HG03095 (cell line): Measurements from ENCODE around the gene LAPTM5.
"Not testable (repeated sequence)": the region's sequence is repeated elsewhere in the genome, so short reads cannot be mapped to it uniquely, and the experiment has no call there.

ENCODE experiments used
- ATAC-seq: cut with Tn5 transposase; IDR thresholded peaks from one replicate; pipeline ENCODE4 v1.9.1; 2021; ENCODE audit warnings: moderate library complexity; ENCODE audit not compliant: unreplicated experiment

The LAPTM5 gene

DNA sequence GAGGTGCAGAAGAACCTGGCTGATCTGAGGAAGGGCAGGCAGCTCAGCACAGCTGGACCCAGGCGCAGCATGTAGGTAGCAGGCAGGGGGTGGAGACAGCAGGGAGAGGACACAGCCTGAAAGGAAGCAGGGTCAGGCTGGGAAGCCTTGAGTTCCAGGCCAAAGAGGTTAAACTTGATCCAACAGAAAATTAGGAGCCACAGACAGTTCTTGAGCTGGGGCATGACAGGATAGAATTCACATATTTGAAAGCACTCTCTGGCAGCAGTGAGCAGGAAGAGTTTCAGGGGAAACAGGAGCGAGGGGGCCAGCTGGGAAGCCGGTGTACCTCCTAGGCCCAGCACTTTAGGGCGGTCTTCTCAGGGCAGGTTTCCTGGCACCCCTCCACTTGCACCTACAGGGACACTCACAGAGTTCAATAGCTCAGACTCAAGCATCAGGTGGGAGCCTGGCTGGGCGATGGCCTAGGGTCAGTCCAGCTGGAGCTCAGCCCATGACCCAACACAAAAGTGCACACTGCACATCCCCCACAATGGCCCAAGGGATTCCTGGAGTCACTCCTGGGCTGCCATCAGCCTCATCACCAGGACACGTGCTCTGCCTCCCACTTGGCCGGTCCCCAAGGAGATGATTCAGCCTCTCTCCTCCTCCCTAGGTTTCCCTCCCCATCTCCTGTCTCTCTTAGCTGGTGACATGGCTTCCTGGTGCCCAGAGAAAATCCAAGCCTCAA lies 56.9 kb downstream of the LAPTM5 start:
- no peak for ATAC-seq

- no peak for ATAC-seq
Observed at GRCh38 chr1:30699762-30700161, 57.8 kb downstream of the LAPTM5 start.

DNA sequence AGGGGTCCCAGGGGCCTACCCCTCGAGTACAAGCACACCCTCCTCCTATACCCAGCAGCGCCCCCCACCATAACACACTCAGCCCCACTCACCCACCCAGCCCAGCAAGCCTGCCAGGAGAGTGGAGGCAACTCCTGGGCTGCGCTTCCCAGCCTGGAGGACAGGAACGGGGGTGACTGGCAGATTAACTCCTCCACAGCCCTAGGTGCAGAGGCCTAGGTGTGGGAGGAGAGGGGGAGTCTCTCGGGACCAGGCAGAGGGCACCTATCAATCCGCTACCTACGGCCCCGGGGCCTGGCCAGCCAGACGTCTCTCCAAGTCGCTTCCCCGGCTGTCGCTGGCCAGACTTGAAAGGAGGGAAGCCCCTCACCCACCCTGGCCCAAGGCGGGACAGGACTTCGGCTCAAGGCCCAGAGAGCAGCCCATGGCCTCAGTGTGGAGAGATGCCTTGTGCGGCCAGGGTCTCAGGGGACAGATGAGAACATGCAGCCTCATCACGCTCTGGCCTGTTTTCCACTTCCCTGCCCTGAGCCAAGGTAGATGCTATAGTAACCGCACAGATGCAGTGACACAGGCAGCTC lies 59.1 kb downstream of the LAPTM5 start:
- ATAC-seq = no peak

DNA sequence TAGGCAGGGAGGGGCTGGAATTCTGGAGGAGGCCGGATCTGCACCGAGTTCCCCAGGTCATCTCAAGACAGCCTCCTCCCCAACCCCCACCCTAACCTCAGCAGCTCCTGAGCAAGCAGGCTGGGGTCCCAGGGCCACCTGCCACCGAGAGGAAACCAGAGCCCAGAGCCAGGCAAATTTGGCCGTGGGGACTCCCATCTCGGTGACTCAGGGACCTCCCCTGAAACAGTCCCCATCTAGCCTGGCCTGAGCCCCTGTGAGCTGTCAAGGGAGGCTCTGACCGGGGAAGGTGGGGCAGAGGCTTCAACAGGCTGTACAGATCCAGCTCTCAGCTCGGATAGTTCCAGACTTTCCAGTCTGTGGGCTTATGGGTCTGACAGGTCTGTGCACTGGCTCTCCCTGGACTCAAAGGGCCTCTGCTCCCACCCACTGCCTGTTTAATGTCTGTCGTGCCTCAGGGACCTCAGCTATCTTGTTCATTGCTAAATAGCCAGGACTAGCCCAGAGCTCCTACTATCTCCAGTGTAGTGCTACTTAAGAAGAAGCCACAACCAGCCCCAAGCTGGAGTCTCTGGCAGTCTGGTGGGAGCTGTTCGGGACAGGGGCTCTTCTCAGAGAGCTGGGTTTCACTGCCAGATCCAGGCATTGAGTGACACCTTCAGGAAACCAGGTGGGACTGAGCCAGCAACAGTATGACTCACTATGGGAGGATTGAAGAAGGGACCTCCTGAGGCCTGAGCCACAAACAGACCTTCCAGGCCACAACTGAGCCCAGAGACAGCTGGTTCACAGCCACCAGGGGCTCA lies 59.8 kb downstream of the LAPTM5 start:
- ATAC-seq = no peak

- no peak for ATAC-seq
Observed at GRCh38 chr1:30696831-30697230, 60.7 kb downstream of the LAPTM5 start.

- no peak for ATAC-seq
Observed at GRCh38 chr1:30695439-30695841, 62.1 kb downstream of the LAPTM5 start.

DNA sequence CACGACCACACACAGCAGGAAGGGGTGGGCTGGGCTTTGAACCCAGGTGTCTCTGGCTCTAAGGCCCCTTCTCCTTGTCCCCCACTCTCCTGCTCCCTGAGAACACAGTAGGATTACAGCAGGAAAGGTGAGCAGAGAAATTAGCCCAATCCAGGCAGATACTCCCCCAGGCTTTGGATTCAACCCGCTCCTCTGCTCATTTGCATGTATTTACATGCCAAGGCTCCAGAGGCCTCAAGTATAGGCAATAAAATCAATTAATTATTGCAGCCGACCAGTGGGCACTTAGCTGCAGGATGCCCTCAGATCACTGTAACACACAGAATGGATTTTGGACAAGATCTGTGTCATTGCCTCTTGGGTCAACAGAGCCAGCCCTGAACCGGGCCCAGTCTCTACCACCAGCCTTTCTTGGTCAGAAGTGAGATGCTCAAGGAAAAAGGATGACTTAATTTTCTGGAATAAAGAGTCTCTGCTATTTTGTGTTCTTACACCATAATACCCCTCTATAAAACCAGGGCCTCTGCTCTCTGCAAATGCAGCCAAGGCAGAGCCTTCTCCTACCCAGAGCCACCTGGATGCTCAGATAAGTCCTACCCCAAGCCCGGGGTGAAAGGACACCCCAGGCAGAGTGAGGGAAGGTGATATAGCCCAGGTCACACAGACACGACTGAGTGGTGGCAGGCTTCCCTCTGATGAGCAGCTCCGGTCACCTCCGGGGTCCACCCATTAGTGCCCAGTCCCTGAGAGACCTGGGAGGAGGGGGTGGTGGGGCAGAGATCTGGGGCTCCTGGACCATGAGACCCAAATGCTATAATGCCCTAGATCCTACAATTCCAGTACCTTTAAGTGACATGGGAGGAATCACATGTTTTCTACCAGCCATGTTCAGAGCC lies 63.0 kb downstream of the LAPTM5 start:
- ATAC-seq = no peak

DNA sequence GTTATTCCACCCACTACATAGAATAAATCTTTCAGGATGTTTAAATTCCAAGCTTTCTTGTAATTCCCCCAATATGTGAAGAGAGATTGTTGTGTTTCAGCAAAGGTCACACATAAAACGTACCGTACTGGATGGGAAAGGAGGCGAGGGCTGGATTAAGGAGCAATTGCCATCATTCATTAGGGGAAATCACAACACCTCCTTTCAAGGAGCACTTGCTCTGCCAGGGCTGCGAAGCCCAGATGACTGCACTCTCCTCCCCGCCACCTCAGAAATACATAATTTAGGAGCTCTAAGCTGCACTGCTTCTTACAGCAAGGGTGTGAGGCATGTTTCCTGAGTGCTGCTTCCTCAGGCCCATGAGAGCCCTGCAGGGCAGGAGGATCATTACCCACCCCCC lies 63.8 kb downstream of the LAPTM5 start:
- no peak for ATAC-seq

DNA sequence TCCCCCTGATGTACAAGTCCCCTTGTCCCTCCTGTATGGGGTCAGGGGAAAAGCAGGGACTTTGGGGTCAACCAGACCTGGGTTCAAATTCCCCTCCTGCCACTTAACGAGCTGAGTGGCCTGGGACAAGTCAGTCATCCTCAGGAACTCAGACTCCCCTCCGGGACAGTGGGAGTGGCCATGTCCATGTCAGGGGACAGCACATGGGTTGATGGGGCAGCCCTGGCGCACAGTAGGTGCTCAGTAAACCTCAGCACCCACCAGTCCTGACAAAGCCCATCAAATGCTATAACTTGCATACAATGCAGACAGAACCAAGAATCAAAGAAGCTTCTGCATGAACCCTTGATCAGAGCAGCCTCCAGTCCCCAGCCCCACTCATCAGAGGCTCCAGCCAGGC lies 64.2 kb downstream of the LAPTM5 start:
- ATAC-seq = no peak

DNA sequence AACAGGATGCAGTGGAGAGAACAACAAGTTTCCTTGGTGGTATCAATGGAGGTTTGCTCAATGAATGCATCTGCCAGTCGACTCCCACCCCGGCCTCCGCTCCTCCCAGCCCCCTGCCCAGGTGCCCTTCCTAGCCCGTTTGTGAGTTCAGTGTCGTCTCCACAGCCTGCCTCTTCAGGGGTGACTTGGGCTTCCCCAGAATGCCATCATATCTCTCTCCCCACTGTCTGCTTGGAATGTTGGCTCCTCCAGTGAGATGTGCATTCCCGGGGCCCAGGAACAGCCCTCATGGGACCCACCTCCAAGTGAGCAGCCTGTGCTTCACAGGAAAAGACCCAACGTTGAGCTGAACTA lies 64.6 kb downstream of the LAPTM5 start:
- ATAC-seq = no peak

DNA sequence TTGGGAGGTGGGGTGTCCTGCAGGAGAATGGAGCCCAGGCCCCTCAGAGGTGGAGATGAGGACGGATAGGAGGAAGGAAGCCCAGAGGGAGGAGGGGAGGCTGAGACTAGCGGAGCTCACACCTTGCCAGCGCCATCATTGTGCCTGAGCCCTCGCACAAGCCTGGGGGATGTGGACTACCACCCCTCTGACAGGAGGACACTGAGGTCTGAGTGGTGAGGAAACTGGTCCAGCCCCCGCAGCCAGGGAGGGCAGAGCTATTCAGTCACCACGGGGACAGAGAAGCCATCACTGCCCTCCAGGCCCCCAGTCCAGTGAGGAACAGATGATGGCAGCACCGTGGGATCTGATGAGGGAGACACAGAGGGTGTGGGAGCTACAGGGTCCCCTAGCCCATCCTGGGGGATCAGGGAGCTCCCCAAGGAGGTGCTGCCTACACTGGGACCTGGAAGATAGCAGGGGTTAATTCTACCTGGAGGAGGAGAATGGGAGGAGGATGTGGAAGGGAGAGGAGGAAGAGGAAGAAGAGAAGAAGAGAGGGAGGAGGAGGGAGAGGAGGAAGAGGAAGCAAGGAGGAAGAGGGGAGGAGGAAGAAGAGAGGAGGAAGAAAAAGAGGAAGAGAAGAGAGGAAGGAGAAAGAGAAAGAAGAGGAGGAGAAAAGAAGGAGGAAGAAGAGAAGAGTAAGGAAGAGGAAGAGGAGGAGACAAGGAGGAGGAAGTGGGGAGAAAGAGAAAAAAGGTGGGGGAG lies 65.2 kb downstream of the LAPTM5 start:
- no peak for ATAC-seq

DNA sequence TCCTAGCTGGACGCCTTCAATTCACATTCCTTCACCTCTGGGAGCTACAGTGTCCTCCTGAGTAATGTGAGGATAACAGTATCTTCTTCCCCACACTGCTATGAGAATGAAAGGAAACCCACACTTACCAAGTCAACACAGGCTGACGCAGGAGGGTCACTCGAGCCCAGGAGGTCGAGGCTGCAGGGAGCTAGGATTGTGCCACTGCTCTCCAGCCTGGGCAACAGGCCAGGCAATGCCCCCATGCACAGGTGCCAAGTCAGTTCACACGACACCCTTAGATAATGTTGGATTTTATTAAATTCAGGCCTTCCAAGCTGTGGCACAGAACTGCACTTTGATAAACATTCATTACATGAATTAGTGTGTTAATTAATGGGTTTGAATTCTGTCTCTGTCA lies 66.1 kb downstream of the LAPTM5 start:
- ATAC-seq = no peak

DNA sequence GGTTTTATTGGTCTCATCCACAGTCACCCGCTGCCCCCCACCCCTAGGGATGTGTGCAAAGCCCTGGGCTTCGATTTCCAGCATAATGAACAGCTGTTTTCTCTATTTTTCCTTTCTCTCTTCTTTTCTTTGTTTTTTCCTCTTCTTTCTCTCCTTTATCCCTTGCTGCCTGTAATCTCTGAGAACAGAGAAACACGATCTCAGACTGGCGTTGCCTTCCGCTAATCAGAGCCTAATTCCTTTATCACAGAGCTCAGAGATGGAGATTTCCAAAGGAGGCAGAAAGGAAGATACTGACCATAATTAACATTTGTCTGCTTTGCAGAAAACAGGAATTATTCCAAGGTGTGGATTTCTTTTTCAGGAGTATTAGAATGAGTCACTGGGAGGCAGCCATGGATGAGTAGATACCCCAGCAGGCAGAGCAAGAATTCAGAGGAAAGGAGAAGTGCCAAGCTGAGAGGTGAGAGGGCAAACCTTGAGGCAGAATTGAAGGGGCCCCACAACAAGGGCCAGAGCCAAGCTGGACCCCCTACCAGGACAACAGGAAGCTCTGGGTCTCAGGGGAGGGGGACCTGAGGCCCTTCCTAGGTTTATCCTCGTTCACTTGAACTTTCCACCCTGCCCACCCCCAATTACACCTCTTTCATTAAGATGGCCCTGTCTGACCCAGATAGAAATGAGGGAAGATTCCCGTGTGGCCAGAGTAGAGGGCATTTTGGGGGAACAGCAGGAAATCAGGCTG lies 67.5 kb downstream of the LAPTM5 start:
- no peak for ATAC-seq

DNA sequence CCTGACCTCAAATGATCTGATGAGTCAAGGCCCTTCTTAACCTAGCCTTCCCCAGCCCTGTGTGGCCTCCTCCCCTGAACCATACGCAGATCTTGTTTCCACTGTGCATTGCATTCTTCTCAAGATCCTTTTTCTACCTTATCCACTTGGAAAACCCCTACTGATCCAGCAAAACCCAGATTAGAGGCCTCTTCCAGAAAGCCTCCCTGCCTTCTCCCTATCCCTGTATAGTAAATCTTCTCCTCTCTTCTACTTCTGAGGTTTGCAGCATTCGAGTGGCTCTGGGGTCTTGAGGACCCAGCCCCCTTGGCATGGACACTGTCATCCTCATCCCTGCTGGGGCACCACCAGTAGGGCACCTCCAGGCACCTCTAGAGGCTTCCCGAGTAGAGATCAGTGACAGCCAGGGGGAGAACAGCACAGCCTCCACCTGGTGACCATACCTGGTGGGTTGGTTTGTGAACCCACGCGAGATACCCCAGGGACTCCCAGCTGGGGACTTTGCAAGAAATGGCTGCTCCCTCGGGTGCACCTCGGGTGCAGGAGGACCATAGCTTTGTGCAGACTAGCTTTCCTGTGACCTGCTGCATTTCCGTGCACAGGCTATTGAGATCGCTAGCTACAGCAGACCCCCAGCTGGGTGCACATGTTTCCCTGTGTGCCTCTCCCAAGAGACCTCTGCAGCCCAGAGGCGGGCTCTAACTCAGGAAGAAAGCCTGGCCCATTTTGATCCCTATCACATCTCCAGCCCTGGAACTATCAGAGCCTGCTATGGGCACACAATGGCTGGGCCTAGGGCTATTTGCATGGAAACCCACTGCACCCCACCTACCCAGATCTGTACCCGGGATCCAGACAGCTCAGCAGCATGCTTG lies 68.4 kb downstream of the LAPTM5 start:
- no peak for ATAC-seq

DNA sequence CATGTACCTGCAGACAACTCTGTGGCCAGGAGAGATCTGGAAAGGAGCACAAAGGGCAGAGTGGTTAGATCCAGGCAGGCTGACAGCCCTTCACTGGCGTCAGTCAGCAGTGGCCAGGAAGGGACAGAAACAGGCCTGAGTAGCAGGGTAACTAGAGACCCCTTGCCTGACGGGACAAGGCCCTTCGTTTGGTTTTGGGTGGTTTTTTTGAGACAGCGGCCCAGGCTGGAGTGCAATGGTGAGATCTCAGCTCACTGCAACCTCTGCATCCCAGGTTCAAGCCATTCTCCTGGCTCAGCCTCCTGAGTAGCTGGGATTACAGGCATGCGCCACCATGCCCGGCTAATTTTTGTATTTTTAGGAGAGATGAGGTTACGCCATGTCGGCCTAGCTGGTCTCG lies 69.1 kb downstream of the LAPTM5 start:
- ATAC-seq = not testable (repeated sequence)

DNA sequence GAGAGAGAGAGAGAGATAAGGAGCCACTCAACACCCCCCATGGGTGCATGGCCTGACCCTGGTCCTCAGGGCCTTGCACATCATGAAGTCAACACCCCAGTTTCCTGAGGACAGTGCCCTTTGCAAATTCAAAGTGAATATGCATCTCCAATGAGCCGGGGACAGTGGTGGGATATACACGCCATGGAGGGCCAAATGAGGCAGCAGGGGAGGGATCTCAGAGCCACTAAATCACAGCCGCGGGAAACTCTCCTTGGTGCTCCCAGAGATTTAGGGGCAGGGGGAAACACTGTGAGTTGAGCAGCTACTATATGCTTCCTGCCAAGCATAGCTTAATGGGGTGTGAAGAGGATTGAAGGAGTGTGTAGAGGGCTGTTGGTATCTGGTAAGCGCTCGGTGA lies 69.7 kb downstream of the LAPTM5 start:
- ATAC-seq = no peak

DNA sequence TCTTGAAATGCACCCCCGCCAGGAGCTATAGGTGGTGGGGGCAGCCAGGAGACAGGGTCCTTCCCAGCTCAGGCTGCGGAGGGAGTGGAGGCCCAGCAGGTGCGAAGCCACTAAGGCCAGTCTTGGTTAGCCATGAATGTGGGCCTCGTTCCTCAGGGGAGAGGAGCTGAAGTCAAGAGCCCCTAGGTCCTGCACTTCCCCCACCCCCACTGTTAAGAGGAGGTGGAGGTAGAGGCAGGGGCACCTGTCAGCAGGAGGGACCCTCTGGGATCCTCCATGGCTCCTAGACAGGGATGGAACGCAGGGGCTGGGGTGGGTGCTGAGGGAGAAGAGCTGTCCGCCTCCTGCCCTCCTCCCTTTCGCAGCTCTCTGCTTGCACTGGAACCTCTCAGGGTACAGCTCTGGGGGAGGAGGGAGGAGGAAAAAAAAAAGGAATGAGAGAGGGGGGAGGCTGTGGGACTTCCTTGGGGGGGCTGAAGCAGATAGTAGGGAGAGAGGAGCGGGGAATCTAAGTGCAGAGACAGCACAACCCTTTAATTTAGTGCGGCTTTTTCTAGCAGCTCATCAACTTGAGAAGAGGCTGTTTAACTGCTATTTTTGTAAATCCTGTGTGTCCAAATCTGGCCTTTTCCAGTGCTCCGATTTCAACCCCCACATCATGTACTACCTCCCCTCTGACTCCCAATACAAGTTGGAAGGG lies 71.2 kb downstream of the LAPTM5 start:
- no peak for ATAC-seq

DNA sequence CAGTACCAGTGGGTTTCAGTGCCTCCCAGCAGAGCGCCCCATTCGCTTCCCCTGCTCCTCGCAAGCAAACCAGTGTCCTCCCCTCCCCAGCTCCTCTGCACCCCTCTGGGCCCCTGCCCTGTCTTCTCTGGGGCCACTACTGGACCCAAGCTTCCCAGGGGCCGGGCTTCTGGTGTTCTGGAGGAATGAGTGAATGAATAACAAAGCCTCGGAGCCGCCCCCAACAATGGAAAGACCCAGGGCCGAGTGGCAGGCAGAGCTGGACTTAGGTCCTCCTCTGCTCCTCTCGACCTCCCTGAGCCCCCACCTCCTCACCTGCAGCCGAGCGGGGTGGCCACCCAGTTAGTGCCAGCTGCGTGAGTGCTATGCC lies 71.8 kb downstream of the LAPTM5 start:
- ATAC-seq = no peak
